Retinal pigment epithelial cell (primary cell): Measurements from ENCODE around the gene ASPA.
A peak's percentile ranks its signal among the peaks of the same experiment; 100 is the strongest.
"Not testable (repeated sequence)": the region's sequence is repeated elsewhere in the genome, so short reads cannot be mapped to it uniquely, and the experiment has no call there.

Experiments used
- DNase-seq: peaks from one replicate; pipeline ENCODE4 v3.0.0-alpha.2; 2010; ENCODE audit warnings: low read depth
- H3K4me3 ChIP-seq: 2 replicates; pipeline ENCODE4 v1.5.1; 2011; ENCODE audit warnings: mild to moderate bottlenecking, low read length, control low read depth, moderate library complexity
- TF ChIP-seq, protein P1 (sequence below): conservative IDR thresholded peaks from 2 replicates; pipeline ENCODE4 v1.5.1; 2011; ENCODE audit warnings: low read depth, low read length, control low read depth, inconsistent platforms

ASPA gene

GRCh38 chr17:3507071-3507470 lies 31.3 kb downstream of the ASPA start:
- H3K4me3 ChIP-seq, result no peak overlapping the region
- no peak for DNase-seq
- TF ChIP-seq, protein P1, sequence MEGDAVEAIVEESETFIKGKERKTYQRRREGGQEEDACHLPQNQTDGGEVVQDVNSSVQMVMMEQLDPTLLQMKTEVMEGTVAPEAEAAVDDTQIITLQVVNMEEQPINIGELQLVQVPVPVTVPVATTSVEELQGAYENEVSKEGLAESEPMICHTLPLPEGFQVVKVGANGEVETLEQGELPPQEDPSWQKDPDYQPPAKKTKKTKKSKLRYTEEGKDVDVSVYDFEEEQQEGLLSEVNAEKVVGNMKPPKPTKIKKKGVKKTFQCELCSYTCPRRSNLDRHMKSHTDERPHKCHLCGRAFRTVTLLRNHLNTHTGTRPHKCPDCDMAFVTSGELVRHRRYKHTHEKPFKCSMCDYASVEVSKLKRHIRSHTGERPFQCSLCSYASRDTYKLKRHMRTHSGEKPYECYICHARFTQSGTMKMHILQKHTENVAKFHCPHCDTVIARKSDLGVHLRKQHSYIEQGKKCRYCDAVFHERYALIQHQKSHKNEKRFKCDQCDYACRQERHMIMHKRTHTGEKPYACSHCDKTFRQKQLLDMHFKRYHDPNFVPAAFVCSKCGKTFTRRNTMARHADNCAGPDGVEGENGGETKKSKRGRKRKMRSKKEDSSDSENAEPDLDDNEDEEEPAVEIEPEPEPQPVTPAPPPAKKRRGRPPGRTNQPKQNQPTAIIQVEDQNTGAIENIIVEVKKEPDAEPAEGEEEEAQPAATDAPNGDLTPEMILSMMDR, result no peak

DNA sequence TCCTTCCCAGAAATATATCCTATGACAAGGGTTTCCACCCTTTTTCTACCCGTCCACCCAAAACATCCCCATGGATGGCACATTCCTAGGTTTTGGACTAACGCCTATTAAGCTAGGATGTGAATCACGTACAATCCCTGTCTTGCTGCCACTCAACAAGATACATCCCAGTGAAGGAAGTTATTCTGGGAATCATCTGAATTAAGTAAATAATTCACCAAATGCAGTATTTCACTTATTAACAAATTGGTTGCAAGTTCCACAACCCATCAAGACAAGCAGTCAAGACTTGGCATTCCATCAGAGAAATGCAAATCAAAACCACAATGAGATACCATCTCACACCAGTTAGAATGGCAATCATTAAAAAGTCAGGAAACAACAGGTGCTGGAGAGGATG lies 32.1 kb downstream of the ASPA start:
- TF ChIP-seq, protein P1, result no peak
- no peak overlapping the region for H3K4me3 ChIP-seq
- DNase-seq, result no peak

- TF ChIP-seq, protein P1, result no peak
Measured at GRCh38 chr17:3510090-3510489, 34.3 kb downstream of the ASPA start.

DNA sequence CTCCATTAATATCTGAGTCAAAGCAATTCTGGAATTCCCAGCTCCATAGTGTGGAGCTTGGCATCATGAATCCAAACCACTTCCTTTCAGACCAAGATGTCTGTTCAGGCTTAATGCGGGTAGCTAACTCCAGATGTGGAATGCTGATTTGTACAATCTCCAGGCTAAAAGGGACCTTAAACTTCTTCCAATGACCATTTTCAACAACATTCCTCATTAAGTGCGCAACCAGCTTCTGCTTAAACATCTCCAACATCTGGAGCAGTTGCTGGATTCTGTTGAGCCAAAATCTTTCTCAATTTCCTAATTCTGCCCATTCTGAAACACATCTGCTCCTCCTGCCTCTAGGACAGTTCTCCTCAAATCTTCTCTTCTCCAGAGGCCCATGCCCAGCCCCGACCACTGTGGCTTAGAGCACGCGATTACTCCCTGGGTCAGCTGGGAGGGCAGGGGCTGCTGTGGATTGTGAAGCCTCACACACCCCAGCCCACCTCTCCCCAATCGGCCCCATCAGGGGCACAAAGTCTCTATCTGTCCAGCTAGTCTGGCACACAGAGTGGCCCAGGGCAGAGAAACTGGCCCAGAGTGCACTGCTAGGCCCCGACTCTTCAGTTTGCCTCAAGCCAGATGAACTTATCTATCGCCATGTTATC lies 36.2 kb downstream of the ASPA start:
- no peak for DNase-seq

More at GRCh38 chr17:3510090-3510489, 34.3 kb downstream of the ASPA start:
- no peak for DNase-seq
- no peak overlapping the region for H3K4me3 ChIP-seq

GRCh38 chr17:3512505-3513171 lies 36.8 kb downstream of the ASPA start:
- H3K4me3 ChIP-seq, result peak overlapping the region; percentile 10
- DNase-seq, result peak; percentile 36
- TF ChIP-seq, protein P1, result no peak

More for the DNA sequence above, 36.2 kb downstream of the ASPA start:
- no peak overlapping the region for H3K4me3 ChIP-seq
- TF ChIP-seq, protein P1, result no peak

DNA sequence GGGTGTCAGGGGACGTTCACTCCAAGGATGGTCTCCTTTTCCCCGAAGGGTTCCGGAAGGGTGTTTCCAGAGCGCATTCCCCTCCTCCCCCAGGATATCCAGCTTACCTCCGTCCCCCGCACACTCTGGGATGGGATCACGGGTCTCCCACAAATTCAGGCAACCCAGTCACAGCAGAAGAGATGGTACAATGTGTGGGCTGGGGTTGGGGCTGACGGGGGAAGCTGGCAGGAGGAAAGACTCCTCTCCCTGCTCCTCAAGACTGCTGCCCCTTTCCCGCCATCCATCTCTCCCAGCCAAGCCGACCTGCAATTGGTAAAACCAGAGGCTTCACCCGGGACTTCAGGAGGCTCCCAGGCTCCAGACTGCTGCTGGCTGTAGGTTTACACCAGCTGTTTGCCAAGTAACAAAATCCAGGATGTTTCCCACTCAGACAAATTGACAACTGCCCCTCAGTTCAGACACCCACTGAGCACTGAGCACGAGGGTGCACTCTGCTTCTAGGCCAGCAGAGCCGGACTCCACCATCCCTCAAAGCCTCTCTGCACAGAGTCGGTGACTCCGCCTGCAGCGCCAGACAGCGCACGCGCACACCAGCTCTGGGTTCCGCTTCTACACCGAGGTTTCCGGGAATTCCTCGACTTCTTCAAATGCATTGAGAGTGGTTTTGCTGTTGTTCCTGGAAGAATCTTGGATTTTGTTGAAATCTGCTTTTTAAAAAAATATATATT lies 37.7 kb downstream of the ASPA start:
- no peak for DNase-seq
- TF ChIP-seq, protein P1, result no peak
- peak overlapping the region; percentile 10 for H3K4me3 ChIP-seq

- H3K4me3 ChIP-seq, DNase-seq: not testable (repeated sequence)
Measured at GRCh38 chr17:3514167-3514566, 38.4 kb downstream of the ASPA start.
